DMS79 (cell line): ENCODE data around the gene MSI2.

Source experiments
- DNase-seq: peaks from one replicate; lab custom pipeline; 2025; lab: John Stamatoyannopoulos, UW

Gene MSI2

DNA sequence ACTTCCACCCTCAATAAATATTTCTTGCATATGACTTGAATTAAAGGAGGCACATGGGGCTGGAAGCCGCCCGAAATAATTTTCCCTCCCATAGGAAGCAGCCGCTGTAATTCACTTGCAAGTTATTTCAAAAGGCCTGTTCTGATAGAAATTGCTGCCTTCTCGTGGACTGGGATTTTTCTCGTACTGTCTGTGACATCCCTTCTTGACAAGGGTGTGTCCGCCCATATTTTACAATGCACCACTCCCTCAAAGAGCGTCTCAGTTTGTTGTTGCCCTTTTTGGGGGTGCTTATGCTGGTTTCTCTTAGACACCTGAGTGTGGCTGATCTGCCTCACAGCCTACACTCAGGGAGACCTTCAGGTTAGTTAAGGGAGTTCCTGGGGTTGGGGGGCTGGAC lies 160.0 kb downstream of the MSI2 start:
- DNase-seq: no peak

DNA sequence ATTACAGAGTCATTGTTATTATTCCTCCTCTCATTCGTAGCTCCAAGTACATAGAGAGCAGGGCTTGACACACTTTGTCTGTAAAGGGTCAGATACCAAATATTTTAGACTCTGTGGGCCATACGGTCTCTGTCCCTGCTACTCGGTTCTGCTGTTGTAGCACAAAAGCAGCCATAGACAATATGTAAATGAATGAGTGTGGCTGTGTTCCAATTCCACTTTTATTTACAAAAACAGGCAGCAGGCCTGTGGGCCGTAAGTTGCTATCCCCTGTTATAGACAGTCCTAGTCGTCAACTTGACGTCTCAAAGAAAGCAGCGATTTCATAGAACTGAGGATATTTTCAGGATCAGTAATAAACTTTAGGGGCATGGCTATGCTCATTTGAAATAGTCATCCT lies 161.6 kb downstream of the MSI2 start:
- DNase-seq: no peak

DNA sequence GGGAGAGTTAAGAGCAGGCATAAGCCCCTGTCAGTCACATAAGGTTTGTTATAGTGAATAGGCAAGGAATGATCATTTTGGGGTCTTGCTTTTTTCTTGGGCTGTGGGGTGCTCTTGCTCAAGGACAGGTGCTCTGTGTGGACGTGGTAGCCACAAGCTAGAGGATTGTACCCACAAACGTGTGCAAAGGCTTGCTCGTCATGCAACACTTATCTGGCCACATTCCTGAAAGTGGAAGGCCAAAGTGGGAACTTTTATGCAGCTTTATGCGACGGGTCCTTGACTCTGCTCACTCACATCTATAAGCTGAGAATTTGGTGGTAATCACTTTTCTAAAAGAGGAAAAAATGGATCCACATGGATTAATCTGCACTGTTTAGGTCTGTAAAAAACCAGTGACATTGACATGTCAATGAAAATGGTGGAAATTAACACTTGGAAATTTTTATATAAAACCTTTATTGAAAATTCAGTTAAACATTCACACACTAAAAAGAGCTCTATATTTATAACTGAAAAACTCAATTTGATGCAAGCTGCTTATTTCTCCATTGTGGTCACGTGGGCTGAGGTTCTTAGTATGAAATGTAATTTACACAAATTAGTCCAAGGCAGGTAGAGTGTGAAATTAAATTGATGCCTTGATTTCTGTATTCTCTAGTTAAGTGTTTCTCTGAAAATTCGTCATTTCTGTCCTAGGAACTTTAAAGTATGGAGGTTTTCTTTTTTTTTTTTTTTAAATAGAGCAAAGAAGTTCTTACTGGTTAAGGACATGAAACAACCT lies 162.3 kb downstream of the MSI2 start:
- DNase-seq: no peak

DNA sequence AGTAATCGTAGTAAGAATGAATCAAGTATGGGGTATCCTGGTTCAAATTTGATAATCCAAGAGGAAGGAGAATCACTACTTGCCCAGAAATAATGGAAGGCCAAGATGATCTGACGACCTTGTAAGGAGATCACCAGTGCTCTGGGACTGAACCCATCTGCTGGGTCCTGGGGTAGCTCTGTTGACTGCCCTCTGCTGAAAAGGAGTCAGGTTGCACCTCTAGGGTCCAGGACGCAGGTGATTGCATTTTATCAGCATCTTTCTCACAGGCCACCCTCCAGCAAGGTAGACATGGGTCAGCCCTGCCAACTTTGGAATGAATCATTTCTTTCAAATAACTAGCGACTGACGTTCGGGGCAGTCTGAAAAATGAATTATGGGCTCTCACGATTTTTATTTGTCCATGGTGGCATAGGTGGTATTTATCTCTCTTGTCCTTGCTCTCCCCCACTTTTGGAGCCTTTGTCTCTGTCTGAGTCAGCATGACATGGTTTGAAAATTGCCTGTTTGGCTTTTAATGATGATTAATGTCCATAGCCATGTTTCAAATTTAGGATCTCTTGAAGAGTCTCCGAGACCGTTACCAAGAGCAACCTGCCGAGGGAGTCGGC lies 163.7 kb downstream of the MSI2 start:
- no peak for DNase-seq

DNA sequence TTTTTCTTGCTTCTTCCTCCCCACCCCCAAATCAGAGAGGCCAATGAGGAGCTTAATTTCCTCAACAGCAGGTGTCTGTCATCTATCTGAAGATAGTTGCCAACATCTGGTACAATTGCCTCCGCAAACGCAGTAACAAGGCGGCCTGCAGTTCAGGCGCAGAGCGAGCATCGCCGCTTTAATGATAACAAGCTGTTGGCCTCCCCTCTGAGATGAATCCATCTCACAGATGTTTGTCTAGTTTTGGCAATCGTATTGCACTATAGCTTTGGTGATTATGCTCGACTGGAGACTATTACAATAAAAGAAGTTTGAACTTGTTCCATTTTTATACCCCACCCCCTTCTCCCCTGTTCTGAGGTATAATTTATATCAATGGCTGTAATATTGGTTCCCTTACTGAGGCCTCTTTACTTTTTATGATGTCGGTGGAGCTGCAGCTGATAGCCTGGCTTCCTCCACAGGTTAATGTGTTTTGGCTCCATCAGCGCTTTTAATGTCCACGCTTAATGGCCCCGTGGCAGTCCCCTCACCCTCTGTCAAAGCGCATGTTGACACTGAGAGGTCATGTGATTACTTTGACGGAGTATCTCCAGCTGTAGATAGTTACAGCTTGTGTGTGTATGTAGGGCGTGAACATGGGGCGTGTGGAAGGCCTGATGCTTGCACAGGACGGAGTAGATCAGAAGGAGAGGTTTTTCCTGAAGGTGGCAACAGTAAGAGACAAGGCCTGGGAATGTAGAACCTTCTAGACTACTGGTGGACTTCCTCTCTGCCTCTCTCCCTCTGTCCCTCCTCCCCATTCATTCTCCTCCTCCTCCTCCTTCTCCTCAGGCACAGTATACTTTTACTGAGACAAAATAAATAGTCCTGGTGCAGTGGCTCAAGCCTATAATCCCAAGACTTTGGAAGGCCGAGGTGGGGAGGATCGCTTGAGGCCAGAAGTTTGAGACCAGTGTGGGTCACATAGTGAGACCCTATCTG lies 164.7 kb downstream of the MSI2 start:
- DNase-seq: no peak

DNA sequence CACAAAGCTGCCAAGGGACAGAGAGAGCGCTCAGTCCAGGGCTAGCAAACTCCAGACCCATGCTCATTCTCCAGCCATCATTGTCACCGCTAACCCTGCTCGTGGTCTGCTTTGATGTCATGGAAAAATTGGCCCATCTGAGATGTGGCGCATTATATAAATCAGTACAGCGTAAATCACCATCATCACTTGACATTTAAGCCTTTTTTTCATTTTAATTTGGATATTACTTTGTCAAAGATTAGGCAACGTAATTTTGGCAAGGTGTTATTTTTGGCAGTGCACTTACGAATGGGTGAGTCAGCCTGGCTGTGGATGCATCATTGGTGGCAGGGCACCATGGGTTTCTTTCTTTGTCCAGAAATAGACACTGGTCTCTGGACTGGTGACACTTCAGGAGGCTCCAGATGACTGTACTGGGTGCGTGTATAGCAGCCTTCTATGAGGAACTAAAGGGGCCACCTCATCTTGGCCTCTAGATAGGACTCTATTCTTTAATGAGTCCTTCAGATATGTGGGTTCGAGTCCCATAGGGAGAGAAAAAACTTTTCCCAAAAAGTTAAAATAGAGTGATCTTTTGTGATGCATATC lies 166.3 kb downstream of the MSI2 start:
- DNase-seq: no peak

DNA sequence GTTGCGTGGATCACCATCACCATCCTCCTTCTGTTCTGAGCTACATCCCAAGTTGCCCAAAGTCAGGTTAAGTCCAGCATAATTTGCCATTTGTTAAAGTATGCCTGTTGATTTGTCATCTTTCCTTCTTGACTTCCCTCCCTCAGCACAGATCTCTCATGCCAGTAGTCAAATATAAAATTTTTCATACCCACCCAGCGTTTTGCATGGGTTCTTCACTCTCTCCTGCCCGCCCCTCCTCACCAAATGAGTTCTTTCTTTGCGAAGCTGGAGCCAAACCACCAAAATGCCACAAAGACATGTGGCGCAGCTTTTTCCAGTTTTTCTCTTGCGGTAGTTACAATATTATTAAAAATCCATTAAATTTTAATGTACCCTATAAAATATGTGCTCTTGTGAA lies 167.2 kb downstream of the MSI2 start:
- no peak for DNase-seq

DNA sequence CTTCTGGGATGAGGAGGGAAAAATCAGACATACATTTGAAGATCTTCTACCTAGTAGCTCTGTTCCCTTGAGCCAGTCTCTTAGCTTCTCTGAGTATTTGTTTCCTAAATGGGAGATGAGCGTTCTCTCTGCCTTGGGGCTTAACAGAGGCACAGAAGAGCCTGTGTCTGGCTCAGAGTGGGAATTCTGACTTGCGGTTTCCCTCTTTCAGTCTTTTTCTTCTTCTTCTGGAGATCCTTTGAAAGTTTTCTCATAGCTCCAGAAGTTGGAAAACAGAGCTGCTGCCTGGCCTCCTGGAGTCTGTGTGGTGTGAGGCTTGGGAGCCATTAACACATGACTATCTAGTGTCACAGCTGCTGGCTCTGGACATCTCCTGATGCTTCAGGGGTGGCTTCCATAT lies 167.9 kb downstream of the MSI2 start:
- no peak for DNase-seq

DNA sequence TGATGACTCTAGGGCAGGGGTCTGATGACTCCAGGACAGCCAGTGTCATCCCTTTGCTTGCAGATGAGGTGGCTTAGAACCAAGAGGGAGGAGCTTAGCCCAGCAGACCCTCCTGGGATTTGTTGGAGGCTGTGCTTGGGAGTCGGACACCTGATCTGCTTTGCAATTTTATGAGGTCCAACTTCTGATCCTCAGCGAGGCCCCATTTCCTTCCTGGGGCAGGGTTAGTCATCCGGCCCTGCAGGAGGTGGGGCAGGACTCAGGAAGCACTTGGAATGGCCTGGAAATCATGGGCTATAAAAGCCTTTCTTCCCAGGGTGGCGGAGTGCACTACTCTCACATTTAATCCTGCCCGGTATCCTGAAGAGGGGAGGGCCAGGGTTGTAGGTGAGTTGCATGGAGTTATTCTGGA lies 168.5 kb downstream of the MSI2 start:
- DNase-seq: no peak

DNA sequence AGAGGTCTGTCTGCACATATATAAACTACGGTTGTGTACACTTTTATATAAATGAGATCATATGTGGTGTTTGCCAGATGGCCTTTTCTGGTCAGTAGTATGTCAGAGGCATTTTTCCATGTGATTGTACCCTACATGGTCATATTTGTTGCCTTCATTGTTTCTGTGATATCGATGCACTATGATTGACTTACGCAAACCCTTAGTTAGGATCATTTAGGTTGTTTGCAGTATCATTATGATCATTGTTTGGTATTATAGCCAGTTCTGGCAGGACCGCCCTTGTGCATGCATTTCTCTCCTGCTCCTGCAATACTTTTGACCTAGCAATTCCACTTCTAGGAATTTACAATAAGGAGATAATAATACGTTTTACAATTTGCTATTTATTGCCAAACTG lies 169.1 kb downstream of the MSI2 start:
- no peak for DNase-seq

DNA sequence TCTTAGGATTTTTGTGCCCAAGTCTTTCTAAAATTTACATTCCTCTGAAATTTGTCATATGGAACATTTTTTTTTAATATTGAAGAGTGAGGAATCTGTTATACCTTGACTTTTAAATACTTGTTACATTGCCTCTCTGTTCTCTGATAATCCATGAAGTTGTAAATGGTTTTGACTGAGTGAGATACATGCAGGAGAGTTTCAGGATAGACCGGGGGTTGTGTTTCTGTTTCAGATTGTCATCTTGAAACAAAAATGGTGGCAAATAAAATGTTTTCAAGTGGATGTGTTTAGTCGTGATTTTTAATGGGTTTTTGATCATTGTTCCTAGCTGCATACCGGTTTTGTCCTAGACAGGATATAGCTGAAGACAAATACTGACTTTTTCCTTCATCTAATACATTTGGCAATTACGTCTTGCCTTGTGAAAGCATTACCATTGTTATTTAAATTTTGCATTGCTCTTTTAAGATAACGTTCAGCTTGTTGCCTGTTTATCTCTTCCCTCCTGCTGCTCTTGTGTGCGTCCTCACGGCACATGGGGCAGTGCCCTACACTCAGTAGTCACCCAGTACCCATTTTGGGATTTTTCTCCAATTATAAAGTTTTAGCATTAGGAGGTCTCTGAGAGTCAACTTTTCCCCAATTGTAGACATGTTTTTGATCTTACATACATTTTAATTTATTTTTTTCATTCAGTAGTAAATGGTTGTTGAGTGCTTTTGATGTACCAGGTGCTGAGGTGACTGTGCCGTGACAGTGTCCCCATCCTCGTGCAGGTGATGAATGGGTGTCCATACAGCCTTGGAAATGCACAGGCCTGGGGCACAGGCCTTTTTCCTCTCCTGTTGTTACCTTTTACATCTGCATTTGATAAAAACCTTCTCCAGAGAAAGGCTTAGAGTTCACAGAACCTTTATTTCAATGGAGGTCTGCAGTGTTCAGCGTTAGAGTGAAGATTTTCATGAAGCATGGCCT lies 169.9 kb downstream of the MSI2 start:
- no peak for DNase-seq

DNA sequence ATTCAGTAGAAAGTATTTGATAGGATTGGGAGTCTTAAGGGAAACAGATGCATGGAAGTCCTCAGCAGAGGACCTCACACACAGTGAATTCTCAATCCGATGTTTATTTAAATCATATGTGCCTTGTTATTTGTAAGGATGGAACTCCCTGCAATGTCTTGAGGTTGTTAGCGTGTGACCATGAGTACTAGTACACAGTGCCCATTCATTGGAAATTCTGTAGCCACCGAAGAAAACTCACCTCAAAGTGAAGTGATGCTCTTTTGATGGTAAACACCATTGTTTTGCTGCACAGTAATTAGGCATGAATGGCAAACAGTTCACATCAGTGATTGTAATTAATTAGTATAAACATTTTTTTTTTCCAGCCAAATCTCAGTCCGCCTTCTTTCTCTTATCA lies 173.6 kb downstream of the MSI2 start:
- no peak for DNase-seq

DNA sequence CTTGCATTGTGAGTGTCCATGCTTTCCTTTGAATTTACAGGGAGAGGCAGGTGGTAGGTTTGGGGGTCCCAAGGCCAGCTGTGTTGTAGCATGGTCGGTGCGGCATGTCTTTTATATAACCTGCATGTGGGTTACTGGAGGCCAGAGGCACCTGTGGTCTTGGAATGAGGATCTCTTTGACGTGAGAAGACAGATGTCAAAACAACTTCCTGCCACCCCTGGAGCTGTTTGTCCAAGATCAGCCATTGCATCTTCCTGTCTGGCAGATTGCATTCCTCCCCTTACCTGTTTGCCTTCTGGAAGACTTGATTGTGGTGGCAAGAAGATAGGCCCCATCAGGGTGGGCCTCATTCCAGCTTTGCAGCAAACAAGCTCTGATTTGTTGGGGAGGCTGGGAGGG lies 175.1 kb downstream of the MSI2 start:
- no peak for DNase-seq

DNA sequence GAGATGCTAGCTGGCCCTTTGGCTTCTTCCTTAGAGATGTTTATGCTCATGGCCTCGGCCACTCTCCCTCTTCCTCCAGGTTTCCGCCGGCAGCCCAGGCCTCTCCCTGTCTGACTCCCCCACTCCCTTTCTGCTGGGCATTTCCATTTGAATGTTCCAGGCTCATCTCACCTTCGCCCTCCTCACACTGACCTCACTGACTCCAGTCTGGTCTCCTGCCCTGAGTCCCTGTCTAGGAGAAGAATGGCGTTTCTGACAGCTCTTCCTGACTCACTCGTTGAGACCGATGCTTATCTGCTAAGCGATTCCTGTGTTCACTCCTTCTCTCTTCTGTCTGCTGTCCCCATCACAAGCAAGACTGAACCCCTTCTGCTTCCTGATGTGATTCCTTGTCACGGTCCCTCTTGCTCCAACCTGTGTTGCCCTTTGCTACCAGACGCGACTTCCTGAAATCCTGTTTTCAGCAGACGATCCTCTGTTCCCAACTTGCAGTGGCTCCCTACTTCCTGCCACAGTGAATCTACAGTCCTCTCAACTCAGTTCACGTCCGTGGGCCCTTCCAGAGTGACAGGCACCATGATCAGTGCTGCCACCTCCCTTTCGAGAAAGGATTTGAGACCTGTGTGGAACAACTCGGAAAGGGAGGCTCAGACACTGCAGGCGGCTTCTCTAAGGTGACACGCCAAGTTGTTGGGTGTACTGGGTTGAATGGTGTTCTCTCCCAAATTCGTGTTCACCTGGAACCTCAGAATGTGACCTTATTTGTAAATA lies 176.4 kb downstream of the MSI2 start:
- DNase-seq: no peak

DNA sequence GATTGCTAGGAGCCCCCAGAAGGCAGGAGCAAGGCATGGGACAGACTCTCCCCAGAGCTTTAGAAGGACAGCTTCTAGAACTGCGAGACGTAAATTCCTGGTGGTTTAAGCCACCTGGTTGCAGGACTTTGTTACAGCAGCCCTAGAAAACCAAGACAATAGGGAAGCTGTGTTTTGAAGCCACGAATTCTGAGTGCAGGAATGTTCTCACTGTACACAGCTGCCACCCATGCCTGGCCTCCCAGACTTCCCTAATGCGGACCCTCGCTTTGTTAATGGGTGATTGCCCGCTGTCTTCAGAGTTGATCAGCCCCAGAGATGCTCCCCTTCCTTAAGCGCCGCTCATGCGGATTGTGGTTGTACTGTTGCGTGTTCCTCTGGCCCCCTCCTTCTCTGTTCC lies 177.1 kb downstream of the MSI2 start:
- no peak for DNase-seq

DNA sequence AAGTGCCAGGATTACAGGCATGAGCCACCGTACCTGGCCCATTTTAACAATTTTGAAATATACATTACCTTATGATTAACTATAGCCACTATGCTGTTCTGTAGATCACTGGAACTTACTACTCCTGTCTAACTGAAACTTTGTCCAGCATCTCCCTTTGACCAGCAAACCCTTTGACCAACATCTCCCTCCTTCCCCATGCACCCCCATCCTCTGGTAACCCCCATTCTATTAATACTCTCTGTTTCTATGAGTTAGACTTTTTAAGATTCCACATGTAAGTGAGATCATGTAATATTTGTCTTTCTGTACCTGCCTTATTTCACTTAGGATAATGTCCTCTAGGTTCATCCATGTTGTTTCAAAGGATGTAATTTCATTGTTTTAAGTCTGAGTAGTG lies 178.0 kb downstream of the MSI2 start:
- DNase-seq: no peak

DNA sequence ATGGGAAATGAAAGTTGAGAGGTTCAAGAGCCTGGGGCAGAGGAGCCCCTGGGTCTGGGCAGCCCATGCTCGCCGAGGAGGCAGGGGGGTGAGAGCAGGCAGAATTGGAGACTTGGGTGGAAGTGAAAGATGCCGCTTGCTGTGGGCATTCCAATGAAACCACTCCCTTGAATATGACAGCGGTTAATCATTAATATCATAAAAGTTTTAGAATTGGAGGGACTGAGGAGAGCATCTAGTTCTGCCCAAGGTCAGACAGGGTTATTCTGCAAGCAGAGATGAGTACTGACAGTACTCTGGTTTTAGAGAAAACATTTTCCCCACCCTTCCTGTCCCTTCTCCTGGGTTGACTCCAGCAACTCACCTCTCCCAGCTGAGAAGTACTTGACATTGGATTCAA lies 180.2 kb downstream of the MSI2 start:
- DNase-seq: peak; percentile 32

DNA sequence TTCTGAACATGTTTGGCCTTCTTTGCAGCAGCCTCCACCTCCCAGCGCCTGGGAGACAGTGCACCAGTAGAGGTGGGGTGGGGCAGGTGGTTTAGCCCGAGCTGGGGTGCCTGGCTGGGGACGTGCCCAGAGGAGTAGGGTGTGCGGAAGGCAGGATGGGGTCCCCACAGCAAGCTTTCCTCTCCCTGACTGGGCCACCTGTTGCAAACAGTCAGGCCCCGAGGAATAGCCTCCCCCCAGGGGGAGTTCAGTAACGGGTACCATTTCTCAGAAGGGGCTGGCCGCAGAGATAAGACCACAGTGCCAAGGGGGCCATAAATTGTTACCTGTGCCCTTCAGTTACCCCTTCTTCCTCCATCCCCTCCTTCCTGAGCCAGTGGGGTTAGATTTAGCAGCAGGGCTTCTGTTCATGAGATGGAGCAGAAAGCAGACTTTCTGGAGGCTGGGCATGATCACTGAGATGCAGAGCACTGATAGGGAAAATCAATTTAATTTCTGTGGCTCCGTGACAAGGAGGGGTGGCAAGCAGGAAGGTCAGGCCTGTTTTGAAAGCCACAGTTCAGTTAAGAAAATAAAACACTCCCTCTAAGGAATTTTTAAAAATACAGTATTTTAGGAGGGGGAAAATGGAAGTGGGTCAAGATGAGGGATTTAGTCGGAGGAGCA lies 181.9 kb downstream of the MSI2 start:
- DNase-seq: no peak

DNA sequence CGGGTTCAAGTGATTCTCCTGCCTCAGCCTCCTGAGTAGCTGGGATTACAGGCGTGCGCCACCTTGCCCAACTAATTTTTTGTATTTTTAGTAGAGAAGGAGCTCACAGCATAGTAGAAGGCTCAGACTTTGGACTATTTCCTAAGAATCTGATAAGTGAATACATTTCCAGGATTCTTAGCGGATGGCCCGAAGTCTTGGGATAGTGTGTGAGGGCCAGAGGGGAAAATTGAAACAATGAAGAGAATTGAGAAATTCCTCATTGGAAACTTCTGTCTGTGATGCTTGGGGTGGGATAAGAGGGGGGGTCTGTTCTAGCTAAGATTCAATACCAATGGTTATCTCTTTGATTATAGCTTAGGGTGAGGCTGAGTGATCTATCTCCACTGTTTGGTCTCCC lies 183.3 kb downstream of the MSI2 start:
- DNase-seq: no peak
